SH-SY5Y (cell line): ENCODE results near the gene PLA2G6.

Source experiments
- GATA2 ChIP-seq: IDR thresholded peaks from 2 replicates; pipeline ENCODE4 v1.6.1; 2011; ENCODE audit warnings: mild to moderate bottlenecking, low read depth, low read length
- GATA3 ChIP-seq: IDR thresholded peaks from 2 replicates; pipeline ENCODE4 v1.6.1; 2011; ENCODE audit warnings: low read depth, mild to moderate bottlenecking, low read length, moderate library complexity

The PLA2G6 gene

DNA sequence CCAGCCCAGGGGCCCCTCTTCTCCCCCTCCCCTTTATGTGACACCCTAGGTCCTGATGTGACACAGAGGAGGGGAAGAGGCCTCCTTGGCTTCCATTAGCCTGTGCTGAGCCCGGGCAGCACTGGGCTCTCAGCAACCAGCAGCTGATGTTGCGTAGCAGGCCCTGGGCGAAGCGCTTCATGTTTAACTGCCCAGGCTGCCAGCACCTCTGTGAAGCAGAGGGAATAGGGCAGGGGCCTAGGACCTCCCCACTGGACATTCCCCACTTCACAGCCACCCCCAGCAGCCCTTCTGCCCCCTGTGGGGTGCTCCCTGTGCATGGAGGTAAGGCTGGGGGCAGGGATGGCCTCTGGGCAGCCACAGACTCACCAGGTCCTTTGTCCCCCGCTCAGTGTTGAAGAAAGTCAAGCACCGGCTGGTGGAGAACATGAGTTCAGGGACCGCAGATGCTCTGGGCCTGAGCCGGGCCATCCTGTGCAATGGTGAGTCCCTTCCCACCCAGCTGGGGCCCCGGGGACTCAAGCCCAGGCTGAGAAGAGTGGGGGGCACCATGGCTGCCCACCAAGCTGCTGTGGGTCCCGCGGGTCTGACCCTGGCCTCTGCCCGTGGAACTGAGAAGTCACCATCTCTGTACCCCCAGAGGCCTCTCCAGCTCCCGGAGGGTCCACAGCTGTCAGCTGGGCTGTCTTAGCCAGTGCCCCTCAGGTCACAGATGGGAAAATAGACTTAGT lies 112.8 kb downstream of the PLA2G6 start:
- no peak for TF ChIP-seq GATA2
- TF ChIP-seq GATA3 = no peak

DNA sequence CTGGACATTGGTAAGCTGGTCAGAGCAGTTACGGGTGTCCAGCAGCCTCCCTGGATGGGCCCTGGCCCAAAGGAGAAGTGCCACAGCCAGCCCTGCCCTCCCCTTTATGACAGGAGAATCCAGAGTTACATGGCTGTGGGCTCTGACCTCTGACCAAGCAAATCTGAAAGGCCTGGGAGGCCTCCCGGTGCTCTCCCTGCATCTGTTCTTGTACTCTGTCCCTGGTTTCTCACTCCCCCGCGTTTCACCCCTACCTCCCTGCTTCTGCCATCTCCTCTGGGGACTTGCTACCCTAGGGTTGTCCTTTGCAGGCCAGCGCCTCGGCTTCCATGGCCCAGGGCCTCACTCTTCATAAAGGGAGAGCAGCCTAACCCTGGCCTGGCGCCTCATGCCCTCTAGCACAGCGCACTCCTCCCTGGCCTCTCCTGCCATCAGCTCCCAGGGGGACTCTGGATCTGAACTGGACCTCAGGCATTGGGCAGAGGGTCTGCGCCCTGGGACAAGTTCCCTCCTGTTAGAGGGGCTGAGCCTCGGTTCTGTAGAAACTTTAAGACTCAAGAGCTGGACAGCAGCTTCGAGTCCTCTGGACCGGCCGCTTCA lies 113.8 kb downstream of the PLA2G6 start:
- no peak for TF ChIP-seq GATA3
- no peak for TF ChIP-seq GATA2

DNA sequence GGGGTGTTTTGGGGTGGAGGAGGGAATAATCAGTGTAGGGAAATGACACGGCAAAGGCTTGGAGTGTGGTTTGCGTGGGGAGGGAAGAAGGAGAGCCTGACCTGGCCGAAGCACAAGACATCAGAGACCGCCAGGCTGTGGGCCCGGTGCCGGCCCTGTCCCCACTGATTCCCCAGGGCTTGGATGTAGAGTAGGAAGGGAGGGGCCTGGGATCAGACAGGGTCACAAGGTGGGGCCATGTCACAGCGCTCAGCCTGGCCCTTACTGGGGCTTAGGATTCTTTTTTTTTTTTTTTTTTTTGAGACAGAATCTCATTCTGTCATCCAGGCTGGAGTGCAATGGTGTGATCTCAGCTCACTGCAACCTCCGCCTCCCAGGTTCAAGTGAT lies 114.6 kb downstream of the PLA2G6 start:
- TF ChIP-seq GATA3 (no peak), GATA2 (no peak)

DNA sequence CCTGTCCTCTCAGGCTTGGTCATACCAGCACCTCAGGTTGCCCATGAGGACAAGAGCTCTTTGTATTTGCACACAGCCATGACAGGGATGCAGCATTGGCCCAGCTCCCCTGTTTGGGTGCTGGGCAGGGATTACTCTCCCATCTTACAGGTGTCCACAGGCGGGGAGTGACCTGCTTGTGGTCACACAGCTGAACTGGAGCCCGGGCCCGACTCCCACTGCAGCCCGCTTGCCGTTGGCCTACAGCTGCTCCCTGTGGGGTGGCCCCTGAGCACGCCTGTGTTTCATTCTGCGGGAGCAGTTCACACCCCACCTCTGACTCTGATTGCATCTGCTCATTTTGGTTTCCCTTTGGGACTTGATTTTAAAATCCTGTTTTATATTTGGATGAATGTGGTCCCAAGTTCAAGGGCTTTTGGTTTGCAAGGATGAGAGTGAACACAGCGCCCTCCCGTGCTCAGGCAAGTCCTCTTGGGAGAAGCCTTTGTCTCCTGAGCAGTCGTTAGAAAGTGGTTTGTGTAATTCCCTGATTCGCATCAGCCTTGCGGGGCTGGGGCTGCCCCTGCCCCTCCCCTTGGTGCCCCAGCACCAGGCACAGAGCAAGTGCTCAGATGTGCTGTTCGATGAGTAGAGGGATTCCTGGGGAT lies 115.1 kb downstream of the PLA2G6 start:
- TF ChIP-seq GATA3 = no peak
- no peak for TF ChIP-seq GATA2

DNA sequence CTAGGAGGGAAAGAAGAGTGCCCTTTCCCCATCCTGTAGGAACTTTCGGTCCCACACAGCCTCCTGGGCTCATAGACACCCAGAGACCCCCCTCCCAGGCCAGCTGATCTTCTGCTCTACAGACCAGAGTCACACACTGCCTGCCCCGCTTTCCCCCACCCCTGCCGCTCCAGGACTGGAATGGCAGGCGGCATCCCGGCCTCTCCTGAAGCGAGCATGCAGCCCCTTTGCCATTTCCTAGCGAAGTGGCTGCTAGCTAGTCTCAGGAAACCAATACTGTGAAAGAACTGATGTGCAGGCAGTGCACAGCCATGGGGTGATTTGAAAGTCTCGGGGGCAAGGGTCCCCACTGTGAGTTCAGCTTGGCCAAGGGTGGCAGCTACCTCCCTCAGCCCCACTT lies 116.1 kb downstream of the PLA2G6 start:
- TF ChIP-seq GATA3 = no peak
- TF ChIP-seq GATA2 = no peak

DNA sequence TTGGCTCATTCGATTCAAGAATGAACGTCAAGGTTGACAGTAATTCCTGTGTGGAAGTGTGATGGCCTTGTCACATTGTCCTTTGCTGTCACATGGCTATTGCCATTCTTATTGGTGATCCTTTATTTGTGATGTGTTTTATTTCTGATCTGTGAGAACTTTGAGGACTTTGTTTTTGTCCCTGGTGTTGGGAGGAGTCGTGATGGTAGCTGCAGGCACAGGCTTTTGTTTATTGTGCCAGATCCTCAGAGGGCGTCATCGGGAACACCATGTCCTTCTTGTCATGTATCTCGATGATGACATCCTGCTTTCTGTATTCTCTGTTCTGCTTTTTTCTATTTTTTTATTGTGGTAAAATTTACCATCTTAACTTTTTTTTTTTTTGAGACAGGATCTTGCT lies 118.8 kb downstream of the PLA2G6 start:
- TF ChIP-seq GATA3 (no peak), GATA2 (no peak)
